Glutamatergic neuron (in vitro differentiated cells): Measurements from ENCODE around the gene MED12L. TPM values are rescaled to one million over a fixed set of nuclear protein-coding genes. Genes with fewer than 3 reads are reported as not detected.

ENCODE experiments used
- DNase-seq: peaks from one replicate; pipeline ENCODE4 v3.0.0; 2022
- H3K27ac Mint-ChIP-seq: one replicate; pipeline ENCODE4 v1.8.0; 2020; ENCODE audit warnings: mild to moderate bottlenecking, mixed read lengths, inconsistent platforms; ENCODE audit not compliant: unreplicated experiment
- H3K27me3 Mint-ChIP-seq: one replicate; pipeline ENCODE4 v1.8.0; 2020; ENCODE audit warnings: mild to moderate bottlenecking, moderate library complexity, mixed read lengths, inconsistent platforms; ENCODE audit not compliant: unreplicated experiment
- H3K36me3 Mint-ChIP-seq: one replicate; pipeline ENCODE4 v1.8.0; 2020; ENCODE audit warnings: mild to moderate bottlenecking, mixed read lengths, inconsistent platforms; ENCODE audit not compliant: unreplicated experiment
- H3K4me1 Mint-ChIP-seq: one replicate; pipeline ENCODE4 v1.8.0; 2020; ENCODE audit warnings: mild to moderate bottlenecking, low read depth, mixed read lengths, inconsistent platforms; ENCODE audit not compliant: unreplicated experiment
- H3K4me3 Mint-ChIP-seq: one replicate; pipeline ENCODE4 v1.8.0; 2020; ENCODE audit warnings: mild to moderate bottlenecking, mixed read lengths, inconsistent platforms; ENCODE audit not compliant: unreplicated experiment
- H3K9me3 Mint-ChIP-seq: one replicate; pipeline ENCODE4 v1.8.0; 2020; ENCODE audit warnings: mild to moderate bottlenecking, moderate library complexity, mixed read lengths, inconsistent platforms; ENCODE audit not compliant: unreplicated experiment
- CTCF ChIP-seq: fragments of 200-600 bp; sonication (generic); IDR thresholded peaks from one replicate; pipeline ENCODE4 v1.5.0; 2021; ENCODE audit not compliant: partially characterized antibody, unreplicated experiment
- total RNA-seq: library from RNA; stranded (reverse); fragmentation: NEBNext Ultra II Directional; extraction: Animal tissue kit (Norgen Biotek cat#: 25700); gene quantifications from one replicate; pipeline ENCODE4 v1.2.1, GENCODE V29; 2021; ENCODE audit not compliant: unreplicated experiment

Gene MED12L
- total RNA-seq, 1 donor from 2014 or later = 7.8 TPM

- H3K27ac Mint-ChIP-seq = no peak overlapping the region
- H3K9me3 Mint-ChIP-seq = peaks cover 2% of the 10 kb centered on the region
- no peak for DNase-seq
- no peaks in the 10 kb centered on the region for H3K27me3 Mint-ChIP-seq
- no peak overlapping the region for H3K4me3 Mint-ChIP-seq
- no peaks in the 10 kb centered on the region for H3K36me3 Mint-ChIP-seq
- no peaks in the 10 kb centered on the region for H3K4me1 Mint-ChIP-seq
- no peak for TF ChIP-seq CTCF
These were observed 246.2 kb downstream of the MED12L start for GRCh38 chr3:151331696-151332095.

- peaks cover 2% of the 10 kb centered on the region for H3K9me3 Mint-ChIP-seq
- H3K4me3 Mint-ChIP-seq = no peak overlapping the region
- no peak overlapping the region for H3K27ac Mint-ChIP-seq
- no peaks in the 10 kb centered on the region for H3K36me3 Mint-ChIP-seq
- TF ChIP-seq CTCF = no peak
- no peaks in the 10 kb centered on the region for H3K4me1 Mint-ChIP-seq
- H3K27me3 Mint-ChIP-seq = no peaks in the 10 kb centered on the region
- DNase-seq = no peak
These were observed 260.4 kb downstream of the MED12L start for GRCh38 chr3:151345859-151346258.

- peaks cover 2% of the 10 kb centered on the region for H3K9me3 Mint-ChIP-seq
- no peaks in the 10 kb centered on the region for H3K4me1 Mint-ChIP-seq
- H3K27ac Mint-ChIP-seq = no peak overlapping the region
- H3K27me3 Mint-ChIP-seq = no peaks in the 10 kb centered on the region
- no peaks in the 10 kb centered on the region for H3K36me3 Mint-ChIP-seq
- no peak for DNase-seq
- no peak for TF ChIP-seq CTCF
- H3K4me3 Mint-ChIP-seq = no peak overlapping the region
These were observed 260.8 kb downstream of the MED12L start for GRCh38 chr3:151346292-151346691.

GRCh38 chr3:151347432-151347831 lies 262.0 kb downstream of the MED12L start:
- no peak for DNase-seq
- no peaks in the 10 kb centered on the region for H3K36me3 Mint-ChIP-seq
- no peak overlapping the region for H3K27ac Mint-ChIP-seq
- TF ChIP-seq CTCF = no peak
- no peaks in the 10 kb centered on the region for H3K4me1 Mint-ChIP-seq
- no peak overlapping the region for H3K4me3 Mint-ChIP-seq
- H3K9me3 Mint-ChIP-seq = peaks cover 2% of the 10 kb centered on the region
- H3K27me3 Mint-ChIP-seq = no peaks in the 10 kb centered on the region

- no peak for TF ChIP-seq CTCF
- Mint-ChIP-seq H3K27ac (no peak overlapping the region), H3K9me3 (peaks cover 2% of the 10 kb centered on the region)
These were observed 265.2 kb downstream of the MED12L start for GRCh38 chr3:151350656-151351055.

More at GRCh38 chr3:151350656-151351055, 265.2 kb downstream of the MED12L start:
- Mint-ChIP-seq H3K4me1 (no peaks in the 10 kb centered on the region), H3K27me3 (no peaks in the 10 kb centered on the region), H3K36me3 (no peaks in the 10 kb centered on the region), H3K4me3 (no peak overlapping the region)
- no peak for DNase-seq
